Stimulated activated CD4-positive, alpha-beta T cell treated with anti-CD3 and anti-CD28 coated beads, TNF-alpha, amount 100 ng/mL, for 24 hours (primary cell): ENCODE data around the gene SHQ1.
"Not testable (repeated sequence)": the region's sequence is repeated elsewhere in the genome, so short reads cannot be mapped to it uniquely, and the experiment has no call there.

Experiments used
- DNase-seq, 3 experiments: peaks; one replicate each; pipeline ENCODE4 v3.0.0-alpha.2; 2020; ENCODE audit warnings: low read depth in 3 of 3

Gene SHQ1

GRCh38 chr3:72719137-72719536 is 129.1 kb downstream of the SHQ1 start:
- no peak for DNase-seq

GRCh38 chr3:72714135-72714534 is 134.1 kb downstream of the SHQ1 start:
- not testable (repeated sequence) for DNase-seq

- not testable (repeated sequence) for DNase-seq
Observed at GRCh38 chr3:72710471-72710870, 137.8 kb downstream of the SHQ1 start.

GRCh38 chr3:72708441-72708840 is 139.8 kb downstream of the SHQ1 start:
- DNase-seq, result no peak

- DNase-seq, result no peak
Observed at GRCh38 chr3:72702997-72703396, 145.2 kb downstream of the SHQ1 start.

GRCh38 chr3:72702390-72702789 is 145.9 kb downstream of the SHQ1 start:
- DNase-seq, result no peak

GRCh38 chr3:72700106-72700505 is 148.1 kb downstream of the SHQ1 start:
- no peak for DNase-seq

- no peak for DNase-seq
Observed at GRCh38 chr3:72699631-72700030, 148.6 kb downstream of the SHQ1 start.
